HFF-Myc (cell line): ENCODE measurements around the gene IL10.
A peak's percentile ranks its signal among the peaks of the same experiment; 100 is the strongest.

Source experiments
- DNase-seq: peaks from one replicate; pipeline ENCODE4 v3.0.0-alpha.2; 2011; ENCODE audit warnings: low read depth; ENCODE audit errors: extremely low read depth
- H3K4me3 ChIP-seq: replicated peaks from 2 replicates; pipeline ENCODE4 v1.5.1; 2011; ENCODE audit warnings: low read depth, mild to moderate bottlenecking, control low read depth, low read length
- TF ChIP-seq, protein P1 (sequence below): IDR thresholded peaks from 2 replicates; pipeline ENCODE4 v1.5.1; 2012; ENCODE audit warnings: mild to moderate bottlenecking, low read depth, low read length, control low read depth; ENCODE audit errors: missing control alignments

Gene IL10

DNA sequence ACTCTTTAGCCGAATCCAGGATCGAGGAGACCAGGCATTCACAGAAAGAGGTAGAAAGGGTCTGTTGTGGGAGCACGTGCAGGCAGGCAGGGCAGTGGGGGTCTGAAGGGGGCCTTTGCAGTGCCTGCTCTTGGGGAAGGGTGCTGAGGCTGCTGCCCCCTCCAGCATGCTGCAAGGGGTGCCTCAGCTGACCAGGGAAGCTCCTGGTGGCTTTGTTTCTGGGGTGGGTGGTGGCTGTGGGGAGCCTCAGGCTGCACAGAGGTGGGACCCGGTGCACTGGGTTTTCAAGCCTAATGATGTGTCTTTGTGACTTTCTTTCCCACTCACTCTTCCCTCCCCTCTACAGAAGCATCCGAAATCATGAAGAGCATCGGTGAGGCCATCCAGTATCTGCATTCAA, 43.2 kb downstream of the IL10 start:
- no peak for DNase-seq
- H3K4me3 ChIP-seq: no peak overlapping the region
- TF ChIP-seq, protein P1, sequence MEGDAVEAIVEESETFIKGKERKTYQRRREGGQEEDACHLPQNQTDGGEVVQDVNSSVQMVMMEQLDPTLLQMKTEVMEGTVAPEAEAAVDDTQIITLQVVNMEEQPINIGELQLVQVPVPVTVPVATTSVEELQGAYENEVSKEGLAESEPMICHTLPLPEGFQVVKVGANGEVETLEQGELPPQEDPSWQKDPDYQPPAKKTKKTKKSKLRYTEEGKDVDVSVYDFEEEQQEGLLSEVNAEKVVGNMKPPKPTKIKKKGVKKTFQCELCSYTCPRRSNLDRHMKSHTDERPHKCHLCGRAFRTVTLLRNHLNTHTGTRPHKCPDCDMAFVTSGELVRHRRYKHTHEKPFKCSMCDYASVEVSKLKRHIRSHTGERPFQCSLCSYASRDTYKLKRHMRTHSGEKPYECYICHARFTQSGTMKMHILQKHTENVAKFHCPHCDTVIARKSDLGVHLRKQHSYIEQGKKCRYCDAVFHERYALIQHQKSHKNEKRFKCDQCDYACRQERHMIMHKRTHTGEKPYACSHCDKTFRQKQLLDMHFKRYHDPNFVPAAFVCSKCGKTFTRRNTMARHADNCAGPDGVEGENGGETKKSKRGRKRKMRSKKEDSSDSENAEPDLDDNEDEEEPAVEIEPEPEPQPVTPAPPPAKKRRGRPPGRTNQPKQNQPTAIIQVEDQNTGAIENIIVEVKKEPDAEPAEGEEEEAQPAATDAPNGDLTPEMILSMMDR: no peak

DNA sequence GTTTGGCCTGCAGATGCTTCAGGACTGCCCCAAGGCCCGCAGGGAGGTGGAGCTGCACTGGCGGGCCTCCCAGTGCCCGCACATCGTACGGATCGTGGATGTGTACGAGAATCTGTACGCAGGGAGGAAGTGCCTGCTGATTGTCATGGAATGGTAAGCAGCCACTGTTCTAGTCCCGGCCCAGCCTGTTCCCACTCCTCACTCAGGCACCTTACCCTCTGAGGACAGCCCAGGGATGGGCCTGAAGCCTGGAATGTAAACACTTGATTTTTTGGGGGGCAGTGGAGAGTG, 43.7 kb downstream of the IL10 start:
- H3K4me3 ChIP-seq: no peak overlapping the region
- TF ChIP-seq, protein P1: no peak
- DNase-seq: no peak

- TF ChIP-seq, protein P1: no peak
- DNase-seq: no peak
- no peak overlapping the region for H3K4me3 ChIP-seq
Observed at GRCh38 chr1:206727981-206728696, 44.2 kb downstream of the IL10 start.

DNA sequence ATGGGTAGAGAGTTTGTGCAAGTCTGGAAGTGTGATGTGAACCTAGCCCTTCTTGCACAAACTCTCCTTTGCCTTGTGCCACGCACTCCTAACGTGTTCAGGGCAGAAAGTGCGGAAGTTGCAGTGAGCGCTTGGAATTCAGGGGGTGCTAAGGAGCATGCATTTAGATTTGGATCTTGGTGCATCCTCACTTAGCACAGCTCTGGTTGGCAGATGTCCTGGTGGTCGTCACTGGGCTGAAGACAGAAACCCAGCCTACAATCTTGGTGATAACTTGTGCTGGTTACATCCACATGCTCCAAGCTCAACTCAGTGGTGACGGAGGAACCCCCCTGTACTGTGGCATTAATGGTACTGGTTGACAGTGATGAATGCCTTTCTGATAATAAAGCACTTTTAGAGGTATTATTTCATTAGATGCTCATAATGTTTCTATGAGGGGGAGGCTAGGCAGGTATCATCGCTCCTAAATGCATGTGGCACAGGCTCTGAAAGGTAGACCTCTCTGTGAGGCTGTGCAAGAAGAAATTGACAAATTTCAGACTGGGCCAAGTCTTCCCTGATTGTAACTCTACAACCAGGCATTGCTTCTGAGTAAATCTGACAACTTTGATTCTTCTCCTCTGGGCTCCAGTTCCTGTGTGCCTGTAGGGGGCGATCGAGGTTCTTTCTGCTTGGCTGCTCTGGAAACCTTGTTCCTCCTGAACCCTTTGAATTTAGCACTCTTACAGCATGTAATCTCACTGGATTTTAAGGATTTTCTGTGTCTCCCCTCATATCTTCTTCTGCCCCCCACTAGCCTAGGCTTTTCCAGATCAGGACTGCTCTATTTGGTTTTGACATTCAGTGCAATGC, 47.0 kb downstream of the IL10 start:
- no peak for DNase-seq
- H3K4me3 ChIP-seq: no peak overlapping the region
- TF ChIP-seq, protein P1: peak; percentile 84

DNA sequence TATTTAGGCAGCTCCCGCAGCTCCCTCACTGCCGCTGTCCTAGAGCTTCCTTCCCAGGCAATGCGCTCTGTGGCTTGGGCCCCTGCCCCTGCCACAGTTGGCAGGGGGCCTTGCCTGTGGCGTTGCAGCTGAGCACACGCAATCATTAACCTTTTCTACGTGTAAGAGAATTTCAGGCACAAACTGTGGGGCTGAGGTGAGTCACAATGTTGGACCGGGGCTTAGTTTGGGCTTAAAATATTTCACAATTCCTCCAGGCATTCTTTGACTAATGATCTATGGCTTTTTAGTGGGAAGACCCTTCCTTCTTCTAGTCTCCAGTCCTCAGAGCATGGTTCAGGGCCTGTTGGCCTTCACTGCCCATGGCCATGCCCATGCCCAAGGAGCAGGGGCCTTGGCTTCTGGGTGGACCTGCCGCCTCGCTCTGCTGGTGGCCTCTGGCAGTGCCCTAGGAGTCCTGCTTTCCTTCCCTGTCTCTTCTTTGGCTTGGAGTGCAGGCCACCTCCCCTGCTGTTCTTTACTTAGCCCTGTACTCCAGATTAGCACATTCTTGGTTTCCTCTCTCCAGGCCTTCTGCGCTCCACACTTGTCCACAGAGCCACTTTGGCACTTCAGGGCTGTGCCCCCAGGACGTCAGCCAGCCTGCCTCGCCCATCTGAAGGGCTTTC, 48.4 kb downstream of the IL10 start:
- no peak overlapping the region for H3K4me3 ChIP-seq
- no peak for DNase-seq
- TF ChIP-seq, protein P1: no peak

GRCh38 chr1:206723462-206723804, 48.9 kb downstream of the IL10 start:
- no peak overlapping the region for H3K4me3 ChIP-seq
- DNase-seq: no peak
- TF ChIP-seq, protein P1: no peak
